OCI-LY3 (cell line): Measurements from ENCODE around the gene OR51B2.

Experiments used
- H2AFZ ChIP-seq: fragments of 200-600, 300-600 bp; shearing (Covaris generic); 2 replicates; pipeline ENCODE4 v1.6.0; 2014; ENCODE audit warnings: antibody characterized with exemption, low read depth, low read length
- H3K27ac ChIP-seq: fragments of 200-600, 300-600 bp; sonication (generic); 2 replicates; pipeline ENCODE4 v1.5.1; 2014; ENCODE audit warnings: mild to moderate bottlenecking, low read length, moderate library complexity, mixed read lengths
- H3K27me3 ChIP-seq: fragments of 200-600, 300-600 bp; sonication (generic); 2 replicates; pipeline ENCODE4 v1.6.1; 2014; ENCODE audit warnings: low read depth, low read length, mixed read lengths
- H3K36me3 ChIP-seq: fragments of 200-600, 300-600 bp; sonication (generic); replicated peaks from 2 replicates; pipeline ENCODE3; 2014; ENCODE audit warnings: low read depth, low read length, mixed read lengths
- H3K4me1 ChIP-seq: fragments of 300-600, 200-600 bp; sonication (generic); 2 replicates; pipeline ENCODE4 v1.6.1; 2014; ENCODE audit warnings: low read length, mixed read lengths
- H3K4me2 ChIP-seq: fragments of 200-600, 300-600 bp; sonication (generic); 2 replicates; pipeline ENCODE4 v1.6.1; 2014; ENCODE audit warnings: low read length, mixed read lengths
- H3K4me3 ChIP-seq: fragments of 300-600, 200-600 bp; sonication (generic); 2 replicates; pipeline ENCODE4 v1.5.1; 2014; ENCODE audit warnings: antibody characterized with exemption, mild to moderate bottlenecking, low read length, moderate library complexity
- H3K79me2 ChIP-seq: fragments of 300-600, 200-600 bp; shearing (Covaris generic); 2 replicates; pipeline ENCODE4 v1.6.1; 2014; ENCODE audit warnings: mild to moderate bottlenecking, low read length, mixed read lengths
- H3K9ac ChIP-seq: fragments of 300-600, 200-600 bp; shearing (Covaris generic); 2 replicates; pipeline ENCODE4 v1.6.0; 2014; ENCODE audit warnings: mild to moderate bottlenecking, low read length, moderate library complexity
- H3K9me3 ChIP-seq: fragments of 200-600, 300-600 bp; shearing (Covaris generic); 2 replicates; pipeline ENCODE4 v1.6.1; 2014; ENCODE audit warnings: low read length, mixed read lengths; ENCODE audit not compliant: insufficient read depth
- H4K20me1 ChIP-seq: fragments of 200-600, 300-600 bp; sonication (generic); 2 replicates; pipeline ENCODE4 v1.6.1; 2016; ENCODE audit warnings: low read length, mixed read lengths; ENCODE audit not compliant: insufficient read depth
- CTCF ChIP-seq: fragments of 200-600, 300-600 bp; sonication (generic); IDR thresholded peaks from 2 replicates; pipeline ENCODE4 v1.5.1; 2014; ENCODE audit warnings: antibody characterized with exemption, low read length, low read depth
- EZH2phosphoT487 ChIP-seq: fragments of 200-600 bp; shearing (Covaris generic); IDR thresholded peaks from 2 replicates; pipeline ENCODE4 v1.6.1; 2018; ENCODE audit warnings: antibody characterized with exemption, mixed run types, low read depth

OR51B2 gene

GRCh38 chr11:5288906-5289550 lies 35.1 kb downstream of the OR51B2 start:
- H2AFZ ChIP-seq = no peak overlapping the region
- no peaks in the 10 kb centered on the region for H4K20me1 ChIP-seq
- TF ChIP-seq EZH2phosphoT487 = no peak
- no peak for TF ChIP-seq CTCF
- no peaks in the 10 kb centered on the region for H3K79me2 ChIP-seq
- no peaks in the 10 kb centered on the region for H3K9me3 ChIP-seq
- no peaks in the 10 kb centered on the region for H3K36me3 ChIP-seq
- H3K4me1 ChIP-seq = peaks cover 20% of the 10 kb centered on the region
- H3K27ac ChIP-seq = no peak overlapping the region
- H3K4me3 ChIP-seq = no peak overlapping the region
- no peaks in the 10 kb centered on the region for H3K27me3 ChIP-seq
- H3K9ac ChIP-seq = no peak overlapping the region
- H3K4me2 ChIP-seq = no peak overlapping the region

GRCh38 chr11:5288108-5288905 lies 35.8 kb downstream of the OR51B2 start:
- Histone ChIP-seq H3K4me2 (no peak overlapping the region), H3K4me1 (peaks cover 20% of the 10 kb centered on the region), H3K9me3 (no peaks in the 10 kb centered on the region), H3K36me3 (no peaks in the 10 kb centered on the region), H3K27me3 (no peaks in the 10 kb centered on the region), H3K4me3 (no peak overlapping the region), H4K20me1 (no peaks in the 10 kb centered on the region), H3K79me2 (no peaks in the 10 kb centered on the region), H3K9ac (no peak overlapping the region), H3K27ac (no peak overlapping the region), H2AFZ (no peak overlapping the region)
- no peak for TF ChIP-seq EZH2phosphoT487
- TF ChIP-seq CTCF = no peak

- Histone ChIP-seq H3K27ac (no peak overlapping the region), H2AFZ (no peak overlapping the region), H3K9me3 (no peaks in the 10 kb centered on the region), H3K79me2 (no peaks in the 10 kb centered on the region), H4K20me1 (no peaks in the 10 kb centered on the region), H3K27me3 (no peaks in the 10 kb centered on the region), H3K9ac (no peak overlapping the region), H3K36me3 (no peaks in the 10 kb centered on the region), H3K4me2 (no peak overlapping the region), H3K4me3 (no peak overlapping the region), H3K4me1 (peaks cover 9% of the 10 kb centered on the region; the same call in 1 of the 2 replicates)
- TF ChIP-seq EZH2phosphoT487 = no peak
- no peak for TF ChIP-seq CTCF
These were observed 37.2 kb downstream of the OR51B2 start for GRCh38 chr11:5286901-5287300.

GRCh38 chr11:5286351-5286750 lies 37.7 kb downstream of the OR51B2 start:
- Histone ChIP-seq H3K79me2 (no peaks in the 10 kb centered on the region), H3K4me2 (no peak overlapping the region)

More at GRCh38 chr11:5286351-5286750, 37.7 kb downstream of the OR51B2 start:
- Histone ChIP-seq H3K27me3 (no peaks in the 10 kb centered on the region), H3K27ac (no peak overlapping the region), H2AFZ (no peak overlapping the region), H3K4me3 (no peak overlapping the region), H4K20me1 (no peaks in the 10 kb centered on the region), H3K9ac (no peak overlapping the region), H3K4me1 (peaks cover 4% of the 10 kb centered on the region; the same call in 1 of the 2 replicates), H3K9me3 (no peaks in the 10 kb centered on the region), H3K36me3 (no peaks in the 10 kb centered on the region)
- TF ChIP-seq CTCF = no peak
- no peak for TF ChIP-seq EZH2phosphoT487
